PC-9 (cell line): ENCODE data around the gene CACNA1E.

ENCODE experiments used
- CTCF ChIP-seq: fragments of 200-600 bp; sonication (generic); conservative IDR thresholded peaks from 2 replicates; pipeline ENCODE4 v1.6.1; 2017; ENCODE audit warnings: mixed run types, antibody characterized with exemption, mild to moderate bottlenecking, moderate library complexity
- EZH2 ChIP-seq: fragments of 200-600 bp; sonication (generic); IDR thresholded peaks from 2 replicates; pipeline ENCODE4 v1.8.0; 2017; ENCODE audit warnings: antibody characterized with exemption, low read depth

GRCh38 chr1:181445436-181445835, 37.9 kb upstream of the CACNA1E start:
- no peak for TF ChIP-seq CTCF
- TF ChIP-seq EZH2 = no peak
